WTC11 (cell line): ENCODE results near the gene AMOTL1. TPM values are rescaled to one million over a fixed set of nuclear protein-coding genes. Genes with fewer than 3 reads are reported as not detected.

Experiments
- ATAC-seq: fragments of 200-7000 bp; cut with Tn5 transposase; 2 replicates; pipeline ENCODE4 v1.10.0; 2021; ENCODE audit warnings: mild to moderate bottlenecking, moderate library complexity
- CTCF ChIA-PET: fragments of 300-600 bp; sonication (Branson Sonifier 250); formaldehyde crosslinking; loops from one replicate; lab custom pipeline; 2021; ENCODE audit warnings: antibody characterized with exemption; lab: Charles Lee
- POLR2A ChIA-PET: fragments of 350-600 bp; sonication (Branson Sonifier 250); formaldehyde crosslinking; loops from one replicate; lab custom pipeline; 2021; ENCODE audit warnings: antibody characterized with exemption; lab: Charles Lee
- DNase-seq: peaks from one replicate; pipeline ENCODE4 v3.0.0; 2021; ENCODE audit warnings: low spot score
- H3K27ac Mint-ChIP-seq: 2 replicates; pipeline ENCODE4 v1.8.0; 2021; ENCODE audit warnings: mixed read lengths
- H3K27me3 Mint-ChIP-seq: 2 replicates; pipeline ENCODE4 v1.8.0; 2021; ENCODE audit warnings: low read depth, mild to moderate bottlenecking, moderate library complexity, mixed read lengths
- H3K36me3 Mint-ChIP-seq: 2 replicates; pipeline ENCODE4 v1.8.0; 2021; ENCODE audit warnings: mixed read lengths
- H3K4me1 Mint-ChIP-seq: 2 replicates; pipeline ENCODE4 v1.8.0; 2022; ENCODE audit warnings: mixed read lengths
- H3K4me3 Mint-ChIP-seq: 2 replicates; pipeline ENCODE4 v1.8.0; 2021; ENCODE audit warnings: mild to moderate bottlenecking, moderate library complexity, mixed read lengths
- H3K9me3 Mint-ChIP-seq: 2 replicates; pipeline ENCODE4 v1.8.0; 2021; ENCODE audit warnings: mixed read lengths
- CREB1 ChIP-seq: sonication (generic); formaldehyde crosslinking; IDR thresholded peaks from 2 replicates; pipeline ENCODE4 v1.8.0; 2023; ENCODE audit warnings: mild to moderate bottlenecking, missing genetic modification reagents
- KAT7 ChIP-seq: sonication (generic); formaldehyde crosslinking; IDR thresholded peaks from 2 replicates; pipeline ENCODE4 v1.8.1; 2023; ENCODE audit warnings: missing genetic modification reagents, mild to moderate bottlenecking, borderline replicate concordance
- NFATC4 ChIP-seq: fragments of 250-450 bp; sonication (Bioruptor Pico); IDR thresholded peaks from 2 replicates; pipeline ENCODE4 v1.9.0; 2021; ENCODE audit warnings: mild to moderate bottlenecking
- NFYB ChIP-seq: sonication (generic); formaldehyde crosslinking; conservative IDR thresholded peaks from 2 replicates; pipeline ENCODE4 v1.8.0; 2022; ENCODE audit warnings: low read depth, missing genetic modification reagents
- NR2C2 ChIP-seq: sonication (generic); formaldehyde crosslinking; IDR thresholded peaks from 2 replicates; pipeline ENCODE4 v1.8.0; 2022; ENCODE audit warnings: mild to moderate bottlenecking, missing genetic modification reagents
- PRRX2 ChIP-seq: fragments of 250-450 bp; sonication (Bioruptor Pico); IDR thresholded peaks from 2 replicates; pipeline ENCODE4 v1.8.0; 2021; ENCODE audit warnings: mild to moderate bottlenecking
- RELA ChIP-seq: sonication (generic); formaldehyde crosslinking; IDR thresholded peaks from 2 replicates; pipeline ENCODE4 v1.8.1; 2022; ENCODE audit warnings: missing genetic modification reagents, mild to moderate bottlenecking, borderline replicate concordance
- TCF7 ChIP-seq: sonication (generic); formaldehyde crosslinking; IDR thresholded peaks from 2 replicates; pipeline ENCODE4 v1.8.0; 2022; ENCODE audit warnings: mild to moderate bottlenecking, low read depth, missing genetic modification reagents, moderate library complexity
- ZBTB21 ChIP-seq: sonication (generic); formaldehyde crosslinking; IDR thresholded peaks from 2 replicates; pipeline ENCODE4 v1.8.1; 2023; ENCODE audit warnings: mild to moderate bottlenecking, missing genetic modification reagents, borderline replicate concordance
- ZNF121 ChIP-seq: sonication (generic); formaldehyde crosslinking; IDR thresholded peaks from 2 replicates; pipeline ENCODE4 v1.8.0; 2023; ENCODE audit warnings: missing genetic modification reagents
- ZNF232 ChIP-seq: sonication (generic); formaldehyde crosslinking; IDR thresholded peaks from 2 replicates; pipeline ENCODE4 v1.8.0; 2022; ENCODE audit warnings: mild to moderate bottlenecking, missing genetic modification reagents
- ZNF416 ChIP-seq: fragments of 250-450 bp; sonication (Bioruptor Pico); IDR thresholded peaks from 2 replicates; pipeline ENCODE4 v1.9.0; 2021; ENCODE audit warnings: mild to moderate bottlenecking, inconsistent platforms
- total RNA-seq: library from RNA; stranded (reverse); gene quantifications from 3 replicates; pipeline ENCODE4 v1.2.3, GENCODE V29; 2021
- TF ChIP-seq, protein P1 (sequence below): sonication (generic); formaldehyde crosslinking; IDR thresholded peaks from 2 replicates; pipeline ENCODE4 v1.8.1; 2023; ENCODE audit warnings: mild to moderate bottlenecking, missing genetic modification reagents, moderate library complexity
- TF ChIP-seq, protein P2 (sequence below): sonication (generic); formaldehyde crosslinking; IDR thresholded peaks from 2 replicates; pipeline ENCODE4 v1.8.1; 2022; ENCODE audit warnings: missing genetic modification reagents, borderline replicate concordance
- TF ChIP-seq, protein P3 (sequence below): sonication (generic); formaldehyde crosslinking; conservative IDR thresholded peaks from 2 replicates; pipeline ENCODE4 v1.8.1; 2022; ENCODE audit warnings: mild to moderate bottlenecking, missing genetic modification reagents
- TF ChIP-seq, protein P4 (sequence below): fragments of 200-600 bp; IDR thresholded peaks from 2 replicates; pipeline ENCODE4 v1.8.0; 2022; ENCODE audit warnings: antibody characterized with exemption

The AMOTL1 gene
- total RNA-seq, 1 experiment from 2014 or later: 39.8 TPM

DNA sequence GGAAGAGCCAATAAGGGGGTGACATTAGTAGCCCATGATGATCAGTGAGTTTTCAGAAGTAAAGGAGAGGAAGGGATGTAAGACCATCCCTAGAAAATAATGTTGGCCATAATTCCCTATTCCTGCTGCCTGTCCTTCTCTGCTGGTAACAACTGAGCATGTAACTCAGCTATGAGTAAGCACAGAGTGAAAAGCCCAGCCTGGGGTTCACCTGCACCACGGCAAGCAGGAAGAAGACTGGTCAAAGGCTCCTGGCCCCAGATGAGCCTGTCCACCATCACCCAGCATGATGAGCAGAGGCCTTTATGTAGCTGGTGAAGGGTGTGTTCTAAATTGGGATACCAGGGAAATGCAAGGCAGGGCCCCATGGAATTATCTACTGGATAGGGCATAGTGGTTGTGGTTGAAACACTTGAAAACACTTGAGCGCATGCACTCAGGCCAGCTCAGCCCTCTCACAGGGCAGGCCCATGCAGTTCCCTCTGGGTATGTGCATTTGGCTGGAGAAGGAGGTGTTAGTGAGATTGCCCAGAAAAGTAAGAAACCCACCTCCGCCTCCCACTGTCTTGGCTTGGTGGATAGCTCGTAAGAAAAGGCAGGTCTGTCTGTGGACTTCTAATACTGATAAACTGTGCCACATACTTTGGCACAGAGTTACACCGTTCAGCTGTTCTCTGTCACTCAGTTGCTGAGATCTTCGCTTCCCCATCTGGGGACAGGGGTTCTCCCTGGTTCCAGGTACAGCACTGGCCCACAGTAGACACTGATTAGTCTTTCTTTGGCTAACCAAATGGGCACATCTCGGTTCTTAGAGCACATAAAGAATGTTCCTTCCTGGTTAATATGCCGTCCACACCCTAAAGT, 86.8 kb downstream of the AMOTL1 start:
- ChIA-PET POLR2A (no interaction called here), CTCF (no interaction called here)
- H3K36me3 Mint-ChIP-seq: peaks cover 80% of the 10 kb centered on the region
- H3K4me1 Mint-ChIP-seq: no peaks in the 10 kb centered on the region
- DNase-seq (no peak), ATAC-seq (no peak)
- H3K9me3 Mint-ChIP-seq: no peaks in the 10 kb centered on the region
- no peak for TF ChIP-seq CREB1 (CRISPR knock-in tag)
- TF ChIP-seq NR2C2 (CRISPR knock-in tag): no peak
- TF ChIP-seq, protein P1, sequence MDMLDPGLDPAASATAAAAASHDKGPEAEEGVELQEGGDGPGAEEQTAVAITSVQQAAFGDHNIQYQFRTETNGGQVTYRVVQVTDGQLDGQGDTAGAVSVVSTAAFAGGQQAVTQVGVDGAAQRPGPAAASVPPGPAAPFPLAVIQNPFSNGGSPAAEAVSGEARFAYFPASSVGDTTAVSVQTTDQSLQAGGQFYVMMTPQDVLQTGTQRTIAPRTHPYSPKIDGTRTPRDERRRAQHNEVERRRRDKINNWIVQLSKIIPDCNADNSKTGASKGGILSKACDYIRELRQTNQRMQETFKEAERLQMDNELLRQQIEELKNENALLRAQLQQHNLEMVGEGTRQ (CRISPR knock-in tag): no peak
- H3K27ac Mint-ChIP-seq: no peak overlapping the region
- H3K4me3 Mint-ChIP-seq: no peak overlapping the region
- H3K27me3 Mint-ChIP-seq: no peaks in the 10 kb centered on the region

DNA sequence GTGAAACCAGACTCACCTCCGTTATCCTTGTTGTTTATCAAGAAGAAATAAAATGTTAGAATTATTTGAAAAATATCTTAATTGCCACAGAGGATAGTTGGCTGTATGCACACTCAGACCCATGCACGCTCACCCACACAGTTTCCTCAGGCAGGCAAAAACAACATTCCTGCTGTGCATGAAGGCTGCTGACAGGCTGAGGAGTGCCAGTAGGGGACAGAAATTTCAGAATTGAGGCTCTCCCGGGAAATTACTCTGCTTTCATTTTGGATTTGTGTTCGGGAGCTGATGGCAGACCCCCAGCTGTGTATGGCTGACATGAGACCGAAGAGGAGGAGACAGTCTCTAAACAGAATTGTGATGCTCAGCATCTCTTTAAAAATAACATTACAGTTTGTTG, 87.5 kb downstream of the AMOTL1 start:
- Mint-ChIP-seq H3K27me3 (no peaks in the 10 kb centered on the region), H3K36me3 (peaks cover 78% of the 10 kb centered on the region), H3K4me1 (no peaks in the 10 kb centered on the region), H3K4me3 (no peak overlapping the region), H3K27ac (no peak overlapping the region), H3K9me3 (no peaks in the 10 kb centered on the region)
- TF ChIP-seq KAT7 (no peak), ZNF121 (CRISPR knock-in tag) (no peak), PRRX2 (CRISPR knock-in tag) (no peak), ZNF416 (CRISPR knock-in tag) (no peak)
- TF ChIP-seq, protein P1 (CRISPR knock-in tag): no peak
- TF ChIP-seq, protein P2, sequence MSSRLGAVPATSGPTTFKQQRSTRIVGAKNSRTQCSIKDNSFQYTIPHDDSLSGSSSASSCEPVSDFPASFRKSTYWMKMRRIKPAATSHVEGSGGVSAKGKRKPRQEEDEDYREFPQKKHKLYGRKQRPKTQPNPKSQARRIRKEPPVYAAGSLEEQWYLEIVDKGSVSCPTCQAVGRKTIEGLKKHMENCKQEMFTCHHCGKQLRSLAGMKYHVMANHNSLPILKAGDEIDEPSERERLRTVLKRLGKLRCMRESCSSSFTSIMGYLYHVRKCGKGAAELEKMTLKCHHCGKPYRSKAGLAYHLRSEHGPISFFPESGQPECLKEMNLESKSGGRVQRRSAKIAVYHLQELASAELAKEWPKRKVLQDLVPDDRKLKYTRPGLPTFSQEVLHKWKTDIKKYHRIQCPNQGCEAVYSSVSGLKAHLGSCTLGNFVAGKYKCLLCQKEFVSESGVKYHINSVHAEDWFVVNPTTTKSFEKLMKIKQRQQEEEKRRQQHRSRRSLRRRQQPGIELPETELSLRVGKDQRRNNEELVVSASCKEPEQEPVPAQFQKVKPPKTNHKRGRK (CRISPR knock-in tag): no peak
- POLR2A ChIA-PET: no interaction called here
- CTCF ChIA-PET: no interaction called here
- ATAC-seq (no peak), DNase-seq (no peak)

DNA sequence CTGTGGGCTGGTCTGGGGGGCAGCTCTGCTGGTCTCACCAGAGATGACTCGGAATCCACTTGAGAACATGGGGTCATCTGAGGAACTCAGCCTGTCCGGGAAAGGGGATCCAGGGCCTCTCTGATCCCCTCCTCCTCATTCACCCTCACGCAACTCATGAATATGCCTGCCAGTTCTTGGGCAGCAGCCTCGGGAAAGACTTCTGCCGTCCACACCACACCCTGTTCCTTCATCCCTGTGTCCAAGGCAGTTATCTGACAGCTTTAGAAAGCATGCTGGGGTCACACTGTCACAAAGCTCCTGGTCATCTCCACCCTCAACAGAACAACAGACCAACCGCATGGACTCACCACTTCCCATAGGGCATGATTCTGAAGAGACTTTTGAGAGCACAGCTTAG, 88.3 kb downstream of the AMOTL1 start:
- no peak for DNase-seq
- TF ChIP-seq, protein P3, sequence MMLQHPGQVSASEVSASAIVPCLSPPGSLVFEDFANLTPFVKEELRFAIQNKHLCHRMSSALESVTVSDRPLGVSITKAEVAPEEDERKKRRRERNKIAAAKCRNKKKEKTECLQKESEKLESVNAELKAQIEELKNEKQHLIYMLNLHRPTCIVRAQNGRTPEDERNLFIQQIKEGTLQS (CRISPR knock-in tag): no peak
- peaks cover 76% of the 10 kb centered on the region for H3K36me3 Mint-ChIP-seq
- H3K4me1 Mint-ChIP-seq: no peaks in the 10 kb centered on the region
- no peak overlapping the region for H3K4me3 Mint-ChIP-seq
- ChIA-PET CTCF (no interaction called here), POLR2A (no interaction called here)
- no peak for ATAC-seq
- H3K27me3 Mint-ChIP-seq: no peaks in the 10 kb centered on the region
- no peak overlapping the region for H3K27ac Mint-ChIP-seq
- H3K9me3 Mint-ChIP-seq: no peaks in the 10 kb centered on the region

DNA sequence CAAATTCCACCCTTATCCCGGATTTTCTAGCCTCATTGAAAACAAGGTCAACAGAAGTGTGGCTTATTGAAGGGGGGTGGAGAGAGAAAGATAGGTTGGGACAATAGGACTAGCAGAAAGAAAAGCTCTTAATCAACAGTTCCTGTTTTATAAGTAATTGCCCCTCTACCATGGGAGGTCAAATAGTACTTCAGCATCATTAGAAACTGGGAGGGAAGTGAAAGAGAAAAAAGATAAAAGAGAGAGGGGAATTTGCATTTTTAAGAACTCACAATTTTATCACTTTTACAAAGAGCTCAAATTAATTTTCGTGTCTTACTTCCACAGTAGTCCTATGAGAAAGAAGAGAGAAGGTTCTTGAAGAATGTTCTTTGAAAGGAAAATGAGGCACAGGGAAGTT, 89.2 kb downstream of the AMOTL1 start:
- ChIA-PET CTCF (no interaction called here), POLR2A (no interaction called here)
- DNase-seq (no peak), ATAC-seq (no peak)
- Mint-ChIP-seq H3K27me3 (no peaks in the 10 kb centered on the region), H3K36me3 (peaks cover 69% of the 10 kb centered on the region), H3K4me1 (no peaks in the 10 kb centered on the region), H3K9me3 (no peaks in the 10 kb centered on the region), H3K4me3 (no peak overlapping the region), H3K27ac (no peak overlapping the region)
- TF ChIP-seq ZNF232 (CRISPR knock-in tag) (no peak), NFYB (no peak), TCF7 (CRISPR knock-in tag) (no peak), ZBTB21 (CRISPR knock-in tag) (no peak), NFATC4 (no peak), RELA (no peak)
- TF ChIP-seq, protein P4, sequence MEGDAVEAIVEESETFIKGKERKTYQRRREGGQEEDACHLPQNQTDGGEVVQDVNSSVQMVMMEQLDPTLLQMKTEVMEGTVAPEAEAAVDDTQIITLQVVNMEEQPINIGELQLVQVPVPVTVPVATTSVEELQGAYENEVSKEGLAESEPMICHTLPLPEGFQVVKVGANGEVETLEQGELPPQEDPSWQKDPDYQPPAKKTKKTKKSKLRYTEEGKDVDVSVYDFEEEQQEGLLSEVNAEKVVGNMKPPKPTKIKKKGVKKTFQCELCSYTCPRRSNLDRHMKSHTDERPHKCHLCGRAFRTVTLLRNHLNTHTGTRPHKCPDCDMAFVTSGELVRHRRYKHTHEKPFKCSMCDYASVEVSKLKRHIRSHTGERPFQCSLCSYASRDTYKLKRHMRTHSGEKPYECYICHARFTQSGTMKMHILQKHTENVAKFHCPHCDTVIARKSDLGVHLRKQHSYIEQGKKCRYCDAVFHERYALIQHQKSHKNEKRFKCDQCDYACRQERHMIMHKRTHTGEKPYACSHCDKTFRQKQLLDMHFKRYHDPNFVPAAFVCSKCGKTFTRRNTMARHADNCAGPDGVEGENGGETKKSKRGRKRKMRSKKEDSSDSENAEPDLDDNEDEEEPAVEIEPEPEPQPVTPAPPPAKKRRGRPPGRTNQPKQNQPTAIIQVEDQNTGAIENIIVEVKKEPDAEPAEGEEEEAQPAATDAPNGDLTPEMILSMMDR: no peak
